HG02588 (cell line): Measurements from ENCODE around the gene RASL11B.
"Not testable (repeated sequence)": the region's sequence is repeated elsewhere in the genome, so short reads cannot be mapped to it uniquely, and the experiment has no call there.

Experiments used
- ATAC-seq: cut with Tn5 transposase; IDR thresholded peaks from one replicate; pipeline ENCODE4 v1.9.1; 2021; ENCODE audit warnings: mild to moderate bottlenecking, moderate library complexity; ENCODE audit not compliant: unreplicated experiment

RASL11B gene, protein sequence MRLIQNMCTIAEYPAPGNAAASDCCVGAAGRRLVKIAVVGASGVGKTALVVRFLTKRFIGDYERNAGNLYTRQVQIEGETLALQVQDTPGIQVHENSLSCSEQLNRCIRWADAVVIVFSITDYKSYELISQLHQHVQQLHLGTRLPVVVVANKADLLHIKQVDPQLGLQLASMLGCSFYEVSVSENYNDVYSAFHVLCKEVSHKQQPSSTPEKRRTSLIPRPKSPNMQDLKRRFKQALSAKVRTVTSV

DNA sequence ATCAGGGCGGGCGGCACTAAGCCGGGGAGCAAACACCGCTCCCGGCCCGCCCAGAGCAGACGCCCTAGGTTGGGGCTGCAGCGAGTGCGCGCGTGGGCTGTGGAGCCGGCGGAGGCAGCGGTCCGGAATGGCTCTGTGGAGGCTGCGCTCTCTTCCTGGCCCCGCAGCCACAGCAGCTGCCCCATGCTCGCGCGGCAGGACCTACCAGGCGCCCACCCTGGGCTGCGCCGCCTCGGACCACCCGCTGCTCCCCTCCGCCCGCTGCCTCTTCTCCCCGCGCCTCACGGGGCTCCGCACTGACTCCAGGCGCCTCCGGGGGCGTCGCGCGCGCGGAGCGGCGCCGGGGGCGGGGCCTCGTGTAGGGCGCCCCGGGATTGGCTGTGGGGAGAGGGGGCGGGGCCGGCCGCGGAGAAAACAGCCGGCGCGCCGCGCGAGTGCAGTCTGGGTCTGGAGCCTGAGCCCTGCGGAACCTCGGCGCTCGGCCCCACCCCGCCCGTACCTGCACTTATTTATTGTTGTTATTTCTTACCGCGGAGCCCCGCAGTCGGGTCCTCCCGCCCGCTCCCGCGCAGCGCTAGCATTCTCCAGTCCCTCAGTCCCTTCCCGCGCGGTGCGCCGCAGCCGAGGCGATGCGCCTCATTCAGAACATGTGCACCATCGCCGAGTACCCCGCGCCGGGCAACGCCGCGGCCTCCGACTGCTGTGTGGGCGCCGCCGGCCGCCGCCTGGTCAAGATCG, at the start of gene RASL11B:
Gene RASL11B, plus strand, starts transcription at position 439 of the 738 bp plus-strand sequence. Its CDS starts 191 bp downstream, at position 630.
- peak; percentile 100 for ATAC-seq

DNA sequence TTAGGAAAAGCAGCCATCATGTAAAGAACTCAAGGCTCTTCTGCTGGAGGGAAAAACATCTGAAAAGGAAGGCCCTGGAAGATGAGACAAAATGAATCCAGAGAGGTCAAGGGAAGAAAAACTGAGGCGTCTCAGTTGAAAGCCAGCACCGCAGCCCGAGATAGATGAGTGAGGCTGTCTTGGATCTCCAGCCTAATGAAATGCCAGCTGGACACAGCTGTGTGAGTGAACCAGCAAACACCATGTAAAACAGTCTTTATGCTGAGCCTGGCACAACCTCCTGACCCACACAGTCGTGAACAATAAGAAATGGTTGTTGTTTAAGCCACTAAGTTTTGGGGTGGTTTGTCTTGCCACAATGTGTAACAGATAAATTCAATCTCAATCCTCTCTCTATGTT, 48.6 kb upstream of the RASL11B start:
- ATAC-seq = no peak

DNA sequence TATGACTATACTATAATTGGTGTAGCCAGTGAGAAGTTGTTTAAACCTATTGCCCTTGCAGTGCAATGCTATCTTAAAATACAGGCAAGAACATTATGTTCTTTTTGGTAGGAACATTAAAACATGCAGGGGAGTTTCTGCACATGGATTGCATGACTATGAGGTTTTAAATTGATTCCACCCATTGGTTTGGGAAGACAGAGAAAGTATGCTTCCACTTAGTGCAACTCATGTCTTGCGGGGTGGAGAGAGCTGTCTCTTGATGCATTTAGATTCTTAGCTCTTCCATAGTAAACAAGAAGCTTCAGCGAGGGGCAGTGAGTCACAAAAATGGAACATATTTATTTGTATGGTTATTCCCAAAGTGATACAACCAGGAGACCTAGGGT, 39.5 kb upstream of the RASL11B start:
- ATAC-seq = no peak

DNA sequence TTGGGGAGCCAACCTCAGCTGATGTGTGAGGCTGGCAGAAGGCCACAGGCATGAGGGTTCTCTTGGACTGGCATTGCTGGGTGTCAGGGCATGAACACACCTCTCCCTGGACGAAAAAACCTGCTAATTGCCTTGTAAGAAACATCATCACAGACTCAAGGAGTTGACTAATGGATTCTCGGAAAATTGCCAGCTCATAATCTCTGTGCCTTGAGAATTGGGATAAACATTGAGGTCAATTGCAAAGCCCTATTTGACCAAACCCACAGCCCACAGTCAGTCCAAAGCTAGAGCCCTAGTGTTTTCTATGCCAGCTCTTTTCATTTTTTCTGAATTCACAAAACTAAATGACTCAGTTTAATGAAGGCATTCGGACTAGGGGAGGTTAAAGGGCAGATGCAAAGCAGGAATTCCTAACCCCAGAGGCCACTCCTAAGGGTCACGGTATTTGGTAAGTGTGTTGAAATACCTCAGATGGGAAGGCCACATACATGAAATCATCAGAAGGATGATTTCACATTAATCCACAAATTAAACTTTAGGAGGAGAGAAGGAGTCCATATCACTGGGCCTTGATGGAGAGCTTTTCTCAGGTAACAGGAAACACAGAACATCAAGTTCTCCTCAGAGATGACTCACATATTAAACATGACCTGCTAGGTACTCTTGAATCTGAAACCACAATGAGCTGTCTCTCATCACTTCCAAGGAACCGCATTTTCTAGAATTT, 39.0 kb upstream of the RASL11B start:
- no peak for ATAC-seq

DNA sequence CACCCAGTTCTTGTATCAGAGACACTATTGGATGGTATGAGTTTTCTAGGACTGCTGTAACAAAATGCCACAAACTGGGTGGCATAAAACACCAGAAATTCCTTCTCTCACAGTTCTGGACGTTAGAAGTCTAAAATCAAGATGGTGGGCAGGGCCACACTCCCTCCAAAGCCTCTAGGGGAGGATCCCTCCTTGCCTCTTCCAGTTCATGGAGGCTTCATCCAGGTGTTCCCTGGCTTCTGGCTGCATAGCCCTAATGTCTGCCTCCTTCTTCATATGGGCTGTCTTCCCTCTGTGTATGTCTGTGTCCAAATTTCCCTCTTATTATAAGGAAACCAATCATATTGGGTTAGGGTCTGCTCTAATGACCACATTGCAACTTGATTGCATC, 38.4 kb upstream of the RASL11B start:
- no peak for ATAC-seq

DNA sequence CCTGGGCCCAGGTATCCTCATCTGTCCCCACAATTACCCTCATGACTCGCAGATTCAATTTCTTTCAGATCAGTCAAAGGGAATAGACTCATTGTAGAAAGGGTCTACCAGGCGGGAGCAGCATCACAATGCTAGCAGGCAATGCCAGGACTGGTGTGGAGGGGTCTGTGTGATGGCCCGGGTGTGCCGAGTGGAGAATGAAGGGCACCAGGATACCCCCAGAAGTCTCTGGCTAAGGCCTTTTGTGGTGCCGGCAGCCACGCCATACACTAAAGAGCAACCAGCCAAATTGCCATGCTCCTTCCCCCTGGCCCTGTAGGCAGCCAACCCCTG, 37.9 kb upstream of the RASL11B start:
- no peak for ATAC-seq

DNA sequence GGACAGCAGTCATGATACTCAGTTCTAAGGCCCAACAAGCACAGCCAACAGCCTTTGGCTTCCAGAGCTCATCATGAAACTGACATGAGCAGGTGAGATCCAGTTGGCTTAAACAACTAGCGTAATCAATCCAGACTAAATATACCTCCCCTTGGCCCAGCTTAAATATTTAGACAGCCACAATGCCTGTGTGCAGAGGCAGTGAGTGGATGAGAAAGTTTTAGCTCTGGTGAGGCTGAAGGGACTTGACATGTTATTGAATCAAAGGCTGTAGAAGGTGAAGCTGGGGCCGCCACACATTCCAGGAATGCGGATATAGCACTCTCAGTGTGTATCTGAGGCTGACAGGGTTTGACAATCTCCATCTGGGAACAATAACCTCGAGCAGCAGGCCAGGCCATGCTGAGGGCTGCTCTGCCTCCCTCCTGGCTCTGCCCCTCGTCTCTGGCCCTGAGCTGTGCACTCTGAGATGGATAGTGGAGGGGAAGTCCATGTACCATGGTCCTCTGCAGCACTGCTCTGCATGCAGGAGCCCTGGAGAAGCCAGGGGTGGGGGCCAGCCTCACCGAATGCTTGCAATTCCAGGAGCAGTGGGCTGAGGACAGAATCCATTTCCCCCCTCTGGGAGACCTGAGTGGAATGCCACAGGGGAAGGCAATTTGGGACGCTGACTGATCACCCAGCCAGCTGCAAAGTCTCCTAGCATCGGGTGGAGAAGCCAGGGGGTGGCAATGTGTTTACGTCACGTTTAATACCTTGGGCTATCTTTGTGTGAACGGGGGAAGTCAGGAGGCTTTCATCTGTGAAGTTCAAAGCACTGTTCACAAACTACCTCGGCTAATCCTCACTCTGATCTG, 37.3 kb upstream of the RASL11B start:
- ATAC-seq = no peak

DNA sequence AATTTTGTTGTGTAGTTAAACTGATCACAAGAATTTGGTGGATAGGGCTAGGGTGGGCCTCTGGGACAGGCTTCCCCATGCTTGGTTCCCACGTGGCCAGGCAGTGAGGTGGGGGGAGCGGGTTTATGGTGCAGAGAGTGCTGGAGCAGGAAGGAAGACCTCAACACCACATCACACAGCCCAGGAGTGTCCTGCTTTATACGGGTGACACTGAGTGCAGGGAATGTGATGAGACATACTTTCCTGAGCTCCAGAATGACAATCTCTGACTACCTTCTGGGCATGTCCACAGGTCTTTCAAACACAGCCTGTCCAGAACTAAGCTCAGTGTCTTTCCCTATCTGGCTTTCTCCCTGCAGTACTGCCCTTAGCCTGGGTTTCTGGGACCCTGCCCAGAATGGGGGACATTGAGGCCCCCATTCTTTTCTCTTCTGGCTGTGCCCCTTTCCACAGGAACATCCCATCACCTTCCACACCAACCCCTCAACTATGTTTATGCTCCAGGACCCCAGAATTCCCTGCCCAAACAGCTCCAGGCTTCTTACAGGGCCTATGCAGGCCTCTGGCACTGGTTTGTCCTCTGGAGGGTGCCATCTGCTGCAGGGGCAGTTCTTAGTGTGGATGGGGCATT, 36.5 kb upstream of the RASL11B start:
- ATAC-seq = no peak

DNA sequence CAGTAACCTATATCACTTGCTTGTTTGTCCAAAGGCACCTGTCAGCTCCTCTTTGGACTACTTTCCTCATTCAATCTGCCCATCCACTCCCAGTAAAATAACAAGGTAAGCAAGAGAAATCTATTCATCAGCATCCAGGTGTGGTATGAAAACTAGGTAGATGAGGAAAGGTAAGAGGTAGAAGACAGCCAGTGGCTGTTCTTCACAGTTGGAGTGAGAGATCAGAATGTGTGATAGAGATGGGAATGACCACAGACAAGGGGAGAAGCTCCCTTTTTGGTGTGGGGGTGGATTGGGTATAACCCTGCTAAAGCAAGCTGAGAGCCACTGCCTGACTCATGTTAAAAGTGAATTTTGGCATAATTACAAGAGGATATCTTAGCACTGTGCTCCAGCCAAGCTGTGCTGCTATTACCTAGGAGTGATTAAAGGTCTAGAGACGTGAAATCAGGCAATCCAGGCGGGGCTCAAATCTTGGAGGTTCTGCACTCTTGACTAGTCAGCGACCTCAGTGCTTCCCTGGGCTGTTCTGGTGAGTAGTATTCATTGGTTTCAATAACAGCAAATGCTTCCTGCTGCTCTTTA, 28.1 kb upstream of the RASL11B start:
- ATAC-seq = no peak

DNA sequence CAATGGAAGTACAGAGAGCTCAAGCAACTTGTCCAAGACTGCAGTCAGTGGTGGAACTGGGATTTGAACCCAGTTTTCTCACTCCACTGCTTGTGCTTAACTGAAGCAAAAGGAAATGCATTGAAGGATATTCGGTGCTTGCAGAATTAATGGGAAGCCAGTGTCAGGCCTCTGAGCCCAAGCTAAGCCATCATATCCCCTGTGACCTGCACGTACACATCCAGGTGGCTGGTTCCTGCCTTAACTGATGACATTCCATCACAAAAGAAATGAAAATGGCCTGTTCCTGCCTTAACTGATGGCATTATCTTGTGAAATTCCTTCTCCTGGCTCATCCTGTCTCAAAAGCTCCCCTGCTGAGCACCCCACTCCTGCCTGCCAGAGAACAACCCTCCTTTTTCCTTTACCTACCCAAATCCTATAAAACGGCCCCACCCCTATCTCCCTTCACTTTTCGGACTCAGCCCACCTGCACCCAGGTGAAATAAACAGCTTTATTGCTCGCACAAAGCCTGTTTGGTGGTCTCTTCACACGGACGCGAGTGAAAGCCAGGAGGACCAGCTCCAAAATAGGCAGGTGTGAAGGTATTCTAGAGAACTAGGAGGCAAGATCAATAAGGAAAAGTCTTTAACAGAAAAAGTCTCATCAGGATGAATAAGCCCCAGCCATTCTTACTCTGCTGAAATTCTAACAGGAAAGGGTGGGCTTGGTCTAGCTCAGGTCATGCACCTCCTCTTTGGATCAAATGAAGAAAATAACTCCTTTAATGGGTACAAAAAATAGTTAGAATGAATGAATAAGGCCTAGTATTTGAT, 27.3 kb upstream of the RASL11B start:
- not testable (repeated sequence) for ATAC-seq

DNA sequence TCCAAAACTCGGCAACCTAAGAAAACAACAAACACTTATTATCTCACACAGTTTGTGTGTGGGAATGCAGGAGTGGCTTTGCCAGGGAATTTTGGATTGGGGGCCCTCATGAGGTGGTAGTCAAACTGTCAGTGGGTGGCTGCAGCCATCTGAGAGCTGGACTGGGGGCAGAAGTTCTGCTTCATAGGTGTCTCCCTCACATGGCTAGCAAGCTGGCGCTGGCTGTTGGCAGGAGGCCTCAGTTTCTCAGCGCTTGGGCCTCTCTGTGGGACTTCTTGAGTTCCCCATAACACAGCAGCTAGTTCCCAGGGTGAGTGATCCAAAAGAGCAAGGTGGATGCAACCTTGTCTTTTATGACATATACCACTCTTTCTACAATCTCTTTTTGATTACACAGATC, 26.0 kb upstream of the RASL11B start:
- no peak for ATAC-seq

DNA sequence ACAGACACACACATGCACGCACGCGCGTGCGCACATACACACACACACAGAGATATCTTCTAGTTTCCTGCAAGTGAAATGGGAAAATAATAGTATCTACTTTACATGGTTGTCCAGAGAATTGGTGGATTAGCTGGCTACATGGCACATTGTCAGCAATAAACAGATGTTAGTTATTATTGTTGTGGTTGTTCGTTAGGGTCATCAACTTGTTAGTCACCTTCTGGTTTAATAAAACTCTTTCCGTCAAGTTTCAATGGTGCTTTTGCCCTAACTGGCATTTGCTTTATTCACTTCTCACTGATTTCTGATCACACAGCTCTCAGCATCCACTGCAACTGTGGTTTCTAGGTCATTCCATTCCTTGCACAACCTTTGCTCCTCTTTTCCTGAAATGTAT, 25.4 kb upstream of the RASL11B start:
- ATAC-seq = no peak

DNA sequence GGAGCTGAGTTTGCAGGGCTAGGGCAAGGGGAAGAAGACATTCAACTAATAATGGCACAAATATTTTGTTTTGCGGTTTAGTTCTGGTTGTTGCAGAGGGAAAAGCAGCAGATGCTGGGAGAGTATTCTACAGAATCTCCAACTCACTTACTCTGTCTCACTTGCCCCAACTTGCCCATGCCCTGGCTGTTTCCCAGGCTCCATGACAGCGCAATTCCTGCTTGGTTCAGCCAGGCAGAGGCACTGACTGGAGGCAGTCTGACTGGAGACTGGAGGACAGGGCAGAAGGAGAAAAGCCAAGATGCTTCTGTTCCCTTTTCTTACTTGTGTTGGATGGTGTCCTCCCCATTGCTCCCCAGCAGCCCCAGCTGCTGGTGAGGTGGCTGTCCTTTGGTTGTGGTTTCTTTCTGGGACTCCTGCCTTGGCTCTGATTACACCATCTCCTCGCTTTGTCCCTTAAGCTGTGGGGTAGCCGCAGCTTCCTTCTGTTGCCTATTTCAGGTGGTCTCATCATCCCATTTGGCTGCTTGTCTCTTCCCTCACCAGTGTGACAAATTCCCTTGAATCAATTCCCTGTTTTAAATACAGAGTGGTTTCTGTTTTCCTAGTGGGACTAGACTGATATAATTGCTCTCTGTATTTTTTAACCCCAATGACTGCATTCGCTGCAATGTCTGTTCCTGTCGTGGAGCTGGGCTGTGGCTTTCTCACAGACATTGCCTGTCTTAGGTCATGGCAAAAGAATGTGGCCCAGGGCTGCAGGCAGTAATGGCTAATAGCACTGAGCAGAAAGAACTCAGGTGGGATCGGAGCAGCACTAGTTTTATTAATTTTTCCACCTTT, 24.2 kb upstream of the RASL11B start:
- ATAC-seq = no peak

DNA sequence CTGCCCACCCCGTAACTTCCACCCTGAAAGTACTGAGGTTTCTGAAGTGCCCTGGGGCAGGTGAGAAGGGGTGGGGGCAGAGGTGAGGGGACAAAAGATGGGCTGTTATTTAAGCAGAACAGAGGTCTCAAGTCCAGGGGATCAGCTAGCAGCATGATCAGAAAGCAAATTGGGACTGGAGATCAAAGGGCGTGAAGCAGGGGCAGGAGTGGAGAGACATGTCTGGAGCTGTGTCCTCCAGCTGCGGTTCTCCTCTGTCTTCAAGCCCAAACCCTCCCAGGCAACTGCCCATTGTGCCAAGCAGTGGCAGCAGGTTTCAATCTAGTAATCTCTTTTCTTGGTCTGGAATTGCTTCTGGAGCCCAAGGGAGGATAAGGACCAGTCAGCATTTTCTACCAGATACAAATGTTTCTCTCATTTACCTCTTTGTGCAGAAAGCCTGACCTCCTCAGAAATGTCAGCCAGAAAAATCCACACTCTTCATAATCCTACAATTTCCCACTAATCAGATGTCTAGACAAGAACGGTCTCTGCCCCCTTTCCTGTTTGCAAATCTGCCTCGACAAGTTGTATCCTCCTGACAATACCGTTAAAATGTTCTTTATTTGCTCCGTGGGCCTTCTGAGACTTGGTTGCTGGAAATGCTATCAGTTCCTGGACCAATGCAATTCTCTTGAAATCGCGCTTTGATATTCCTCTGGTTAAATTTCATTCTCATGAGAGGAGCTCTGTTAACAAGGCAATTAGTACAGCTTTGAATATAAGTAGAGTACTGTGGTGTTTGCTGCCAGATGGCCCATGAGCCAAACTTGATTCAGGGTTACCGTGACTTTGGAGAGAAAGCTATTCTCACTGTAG, 23.2 kb upstream of the RASL11B start:
- no peak for ATAC-seq

DNA sequence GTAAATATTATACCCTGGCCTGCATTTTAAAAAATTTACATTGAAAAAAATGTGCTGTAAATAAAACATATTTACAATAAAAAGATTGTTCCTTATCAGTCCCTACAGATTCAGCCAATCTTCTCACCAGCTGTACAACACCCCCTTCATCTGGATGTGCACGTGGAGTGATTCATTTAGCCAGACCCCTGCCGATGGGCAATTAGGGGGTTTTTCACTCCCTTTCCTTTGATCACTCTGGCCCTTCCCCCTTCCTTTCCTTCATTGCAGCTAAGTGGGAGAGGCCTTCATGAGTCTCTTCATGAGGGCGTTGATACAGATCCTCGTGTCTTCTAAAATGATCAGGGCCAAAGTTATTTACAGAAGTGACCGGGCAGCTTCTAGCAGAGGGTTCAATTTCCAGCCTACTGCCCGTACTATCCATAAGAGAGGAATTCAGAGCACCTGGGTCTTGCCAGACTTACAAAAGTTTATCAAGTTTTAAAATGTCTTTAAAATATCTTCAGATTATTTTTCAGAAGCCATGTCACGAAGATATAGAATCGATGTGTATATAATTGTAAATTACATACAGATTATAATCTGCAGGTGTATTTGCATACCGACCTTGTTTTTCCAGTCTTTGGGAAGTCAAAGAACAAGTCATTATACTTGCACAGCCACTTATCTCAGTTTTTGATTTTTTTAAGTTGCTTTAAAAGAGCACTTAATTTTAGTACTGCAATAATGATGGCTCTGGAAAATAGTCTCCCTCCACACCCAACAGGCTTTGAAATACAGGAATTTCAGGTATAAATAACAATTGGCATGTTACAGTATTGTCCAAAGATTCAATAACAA, 21.4 kb upstream of the RASL11B start:
- ATAC-seq = no peak

DNA sequence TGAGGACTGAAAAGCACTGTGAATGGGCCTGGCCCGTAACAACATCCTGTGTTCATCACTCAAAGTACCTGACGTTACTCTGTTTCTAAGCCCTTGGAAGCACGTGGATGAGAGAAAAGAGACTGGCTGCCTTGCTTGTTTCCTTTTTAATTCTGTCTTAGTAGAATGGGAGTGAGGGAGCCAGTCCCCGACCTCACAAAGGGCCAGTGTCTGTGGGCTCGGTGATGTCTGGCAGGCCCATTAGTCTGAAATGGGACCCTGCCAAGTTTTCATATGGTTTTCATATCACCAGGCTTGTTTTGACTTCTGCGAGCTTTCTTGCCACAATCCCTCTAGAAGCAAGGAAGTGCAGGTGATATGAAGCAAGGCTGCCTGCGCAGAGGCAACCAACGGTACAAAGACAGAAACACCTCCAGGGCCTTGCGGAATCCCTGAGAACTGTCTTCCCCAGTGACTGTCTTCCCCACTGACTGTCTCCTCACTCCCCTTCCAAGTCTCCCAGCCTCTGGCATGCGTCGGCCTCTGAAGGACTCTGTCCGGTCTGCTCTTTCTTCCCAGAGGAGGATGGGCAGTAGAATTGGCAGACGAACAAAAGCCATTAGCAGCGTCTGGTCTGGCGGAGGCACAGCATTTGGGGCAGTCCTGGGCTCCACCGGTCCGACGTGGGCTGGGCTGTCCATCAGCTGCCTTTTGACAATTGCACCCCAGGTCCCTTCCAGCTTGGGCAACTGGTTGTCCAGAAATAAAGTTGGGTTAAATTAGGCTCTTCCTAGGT, 20.2 kb upstream of the RASL11B start:
- no peak for ATAC-seq
